ENCODE measurements around the gene XYLB.
A peak's percentile ranks its signal among the peaks of the same experiment; 100 is the strongest.

XYLB gene

DNA sequence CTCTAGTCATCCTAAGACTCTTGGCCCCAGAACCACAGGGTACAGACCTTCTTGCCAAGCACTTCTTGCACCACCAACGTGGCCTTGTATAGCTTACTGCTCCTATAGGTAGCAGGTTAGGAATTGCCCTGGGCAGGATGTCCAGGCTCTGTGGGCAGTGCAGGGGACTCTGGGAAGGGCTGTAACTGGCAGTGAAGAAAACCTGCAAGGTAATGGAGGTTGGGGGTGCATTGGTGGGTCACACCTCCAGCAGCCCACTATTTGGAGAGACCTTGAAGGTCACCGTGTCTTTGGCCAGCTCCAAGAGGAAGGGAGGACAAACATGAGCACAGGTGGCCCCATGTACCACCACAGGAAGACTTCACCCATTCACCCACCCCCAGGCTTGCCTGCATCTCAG, 21.3 kb upstream of the XYLB start:
- DNase-seq: no peak

DNA sequence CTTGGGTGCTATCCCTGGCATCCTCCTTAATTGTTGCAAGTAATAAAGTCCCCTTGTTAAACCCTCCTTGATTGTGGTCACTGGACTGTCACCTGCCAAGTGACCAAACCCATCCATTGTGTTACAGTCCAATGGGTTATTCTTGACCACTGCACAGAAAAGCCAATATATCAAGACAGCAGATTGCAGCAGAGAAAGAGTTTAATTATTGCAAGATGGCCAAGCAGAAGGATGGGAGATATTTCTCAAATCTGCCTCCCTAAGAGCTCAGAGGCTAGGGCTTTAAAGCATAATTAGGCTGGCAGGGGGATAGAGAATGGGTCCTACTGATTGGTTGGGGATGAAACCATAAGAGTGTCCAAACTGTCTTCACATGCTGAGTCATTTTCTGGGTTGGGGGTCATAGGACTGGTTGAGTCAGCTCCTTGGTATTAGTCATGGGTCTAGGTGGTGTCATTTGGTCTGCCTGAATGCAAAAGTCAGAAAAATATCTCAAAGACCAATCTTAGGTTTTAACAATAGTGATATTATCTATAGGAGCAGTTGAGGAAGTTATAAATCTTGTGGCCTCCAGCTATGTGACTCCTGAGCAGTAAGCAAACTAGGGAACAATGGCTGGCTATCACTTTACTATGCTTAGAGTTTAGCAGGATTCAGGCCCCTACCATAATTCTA, 19.1 kb upstream of the XYLB start:
- DNase-seq: no peak

DNA sequence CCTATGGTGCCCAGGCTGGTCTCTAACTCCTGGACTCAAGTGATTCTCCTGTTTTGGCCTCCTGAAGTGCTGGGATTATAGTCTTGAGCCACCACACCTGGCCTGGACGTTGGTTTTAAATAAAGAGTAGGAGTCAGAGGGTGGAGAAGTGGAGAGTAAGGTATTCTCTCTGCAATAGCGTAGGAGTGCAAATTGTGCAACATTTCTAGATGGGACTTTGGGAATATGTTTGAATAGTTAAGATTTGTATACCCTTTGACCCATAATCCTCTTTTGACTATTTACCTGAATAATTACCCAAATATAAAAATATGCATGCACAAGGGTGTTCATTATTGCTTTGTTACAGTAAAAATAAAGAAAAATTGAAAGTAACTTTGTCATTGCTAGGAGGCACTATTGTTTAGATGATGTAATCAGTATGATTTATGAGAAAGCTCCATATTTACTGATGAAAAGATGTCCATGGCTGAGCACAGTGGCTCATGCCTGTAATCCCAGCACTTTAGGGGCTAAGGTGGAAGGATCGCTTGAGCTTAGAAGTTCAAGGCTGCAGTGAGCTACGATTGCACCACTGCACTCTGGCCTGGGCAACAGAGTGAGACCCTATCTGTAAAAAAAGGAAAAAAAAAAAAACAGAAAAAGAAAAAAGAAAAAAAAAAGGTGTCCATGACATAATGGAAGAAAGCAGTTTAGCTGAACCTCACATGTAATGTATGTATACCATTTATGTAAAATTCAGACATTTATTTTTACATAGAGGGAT, 15.1 kb upstream of the XYLB start:
- DNase-seq: no peak

DNA sequence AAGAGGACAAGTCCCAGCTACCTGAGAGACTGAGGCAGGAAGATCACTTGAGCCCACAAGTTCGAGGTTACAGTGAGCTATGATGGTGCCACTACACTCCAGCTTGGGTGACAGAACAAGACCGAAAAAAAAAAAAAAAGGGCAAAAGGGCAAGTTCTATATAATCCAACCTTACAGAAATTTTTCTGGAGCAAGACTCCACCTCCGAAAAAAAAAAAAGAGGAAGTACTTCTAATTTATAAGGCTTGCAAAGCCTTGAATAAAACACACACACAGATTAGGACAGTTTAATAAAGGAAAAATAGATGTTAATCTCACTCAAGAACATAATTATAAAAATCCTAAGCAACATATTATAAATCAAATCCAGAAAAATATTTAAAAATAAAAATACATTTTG, 14.4 kb upstream of the XYLB start:
- DNase-seq: peak; percentile 25

DNA sequence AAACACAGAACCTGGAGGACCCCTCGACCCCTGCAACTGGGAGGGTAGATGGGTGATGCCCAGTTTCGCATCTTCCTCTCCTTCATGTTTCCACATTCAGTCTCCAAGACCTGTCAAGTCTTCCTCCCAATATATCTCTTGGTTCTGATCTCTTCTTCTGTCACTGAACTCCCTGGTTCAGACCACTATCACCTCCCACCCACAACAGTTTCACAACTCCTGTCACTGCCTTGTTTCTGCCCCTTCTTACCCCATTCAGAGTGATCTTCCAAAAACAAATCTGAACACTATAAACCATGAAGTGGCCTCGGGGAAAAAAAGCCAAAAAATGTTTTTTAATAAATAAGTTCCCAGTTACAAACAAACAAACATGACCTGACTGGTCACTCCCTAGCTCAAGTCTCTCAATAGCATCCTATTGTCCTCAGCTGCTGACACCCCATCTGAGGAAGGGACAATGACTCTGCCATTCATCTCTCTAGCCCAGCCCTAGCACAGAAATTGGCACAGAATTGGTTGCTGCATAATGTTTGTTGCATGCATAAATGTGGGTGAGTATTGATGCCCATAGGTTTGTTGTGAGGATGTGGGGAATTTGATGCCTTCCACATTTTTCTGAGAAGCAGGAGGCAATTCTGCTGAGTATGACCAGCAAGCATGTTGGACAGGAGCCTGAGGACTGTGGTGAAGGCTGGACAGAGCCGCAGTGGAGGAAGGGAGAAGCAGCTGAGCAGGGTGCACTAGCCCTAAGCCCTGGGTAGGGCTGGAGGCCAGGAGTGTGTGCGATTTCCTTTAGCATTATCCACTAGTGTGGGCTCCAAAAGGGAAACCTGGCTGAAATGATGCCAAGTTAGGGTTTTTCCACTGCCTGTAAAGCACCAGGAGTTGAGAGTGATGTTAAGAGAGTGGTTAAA, 12.2 kb upstream of the XYLB start:
- no peak for DNase-seq

DNA sequence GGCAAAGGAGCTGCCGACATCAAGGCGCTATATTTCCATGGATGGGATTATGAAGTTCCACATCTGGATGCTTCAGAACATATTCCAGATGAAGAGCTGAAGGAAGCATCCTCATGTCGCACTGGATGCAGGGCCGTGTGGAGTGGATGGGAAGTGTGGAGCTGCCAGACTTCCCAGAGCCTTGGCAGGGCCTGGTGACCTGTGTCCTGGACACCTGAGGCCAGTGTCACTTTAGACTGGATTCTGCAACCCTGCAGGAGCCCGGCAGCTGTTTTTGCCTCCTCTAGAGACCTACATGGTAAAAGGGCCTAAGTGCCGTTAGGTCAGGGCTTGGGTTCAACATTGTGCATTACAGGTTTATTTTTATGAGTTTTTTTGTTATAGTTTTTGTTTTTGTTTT, 11.3 kb upstream of the XYLB start:
- DNase-seq: no peak

DNA sequence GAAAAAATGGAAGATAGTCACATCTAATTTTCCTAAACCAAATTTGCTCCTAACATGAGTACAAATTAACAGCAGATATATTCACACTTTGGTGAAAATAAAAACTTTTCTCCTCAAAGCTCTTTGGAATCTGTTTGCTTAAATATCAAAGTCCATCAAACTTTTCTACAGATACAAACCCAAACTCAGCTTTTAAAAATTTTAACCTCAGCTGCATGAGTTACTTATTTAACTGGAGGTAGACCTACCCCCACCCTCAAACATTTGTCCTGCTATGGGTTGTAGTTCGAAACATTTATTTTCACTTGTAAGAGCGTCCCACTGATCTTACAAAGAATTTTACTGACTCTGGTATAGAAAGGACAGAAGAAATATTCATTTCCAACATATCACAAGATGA, 8.9 kb upstream of the XYLB start:
- DNase-seq: no peak

DNA sequence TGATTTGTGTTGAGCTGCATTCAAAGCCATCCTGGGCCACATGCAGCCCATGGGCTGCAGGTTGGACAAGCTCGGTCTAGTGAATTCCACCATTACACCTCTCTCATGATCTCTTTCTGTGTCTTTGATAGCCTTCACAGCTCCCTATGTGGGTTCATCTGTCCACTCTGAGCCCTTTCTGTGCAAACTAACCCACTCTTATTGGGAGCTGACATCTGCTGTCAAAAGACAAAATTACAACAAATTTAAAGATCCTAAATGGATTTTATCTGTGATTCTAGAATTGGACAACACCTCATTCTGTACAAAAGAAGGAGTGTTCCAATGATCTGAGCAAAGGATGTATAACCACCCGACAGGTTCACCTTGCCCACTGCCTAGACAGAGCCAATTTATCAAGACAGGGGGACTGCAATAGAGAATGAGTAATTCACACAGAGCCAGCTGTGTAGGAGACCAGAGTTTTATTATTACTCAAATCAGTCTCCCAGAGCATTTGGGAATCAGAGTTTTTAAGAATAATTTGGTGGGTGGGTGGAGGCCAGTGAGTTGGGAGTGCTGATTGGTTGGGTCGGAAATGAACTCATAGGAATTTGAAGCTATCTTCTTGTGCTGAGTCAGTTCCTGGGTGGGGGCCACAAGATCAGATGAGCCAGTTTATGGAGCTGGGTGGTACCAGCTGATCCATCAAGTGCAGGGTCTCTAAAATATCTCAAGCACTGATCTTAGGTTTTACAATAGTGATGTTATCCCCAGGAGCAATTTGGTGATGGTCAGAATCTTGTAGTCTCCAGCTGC, 2.6 kb upstream of the XYLB start:
- no peak for DNase-seq

DNA sequence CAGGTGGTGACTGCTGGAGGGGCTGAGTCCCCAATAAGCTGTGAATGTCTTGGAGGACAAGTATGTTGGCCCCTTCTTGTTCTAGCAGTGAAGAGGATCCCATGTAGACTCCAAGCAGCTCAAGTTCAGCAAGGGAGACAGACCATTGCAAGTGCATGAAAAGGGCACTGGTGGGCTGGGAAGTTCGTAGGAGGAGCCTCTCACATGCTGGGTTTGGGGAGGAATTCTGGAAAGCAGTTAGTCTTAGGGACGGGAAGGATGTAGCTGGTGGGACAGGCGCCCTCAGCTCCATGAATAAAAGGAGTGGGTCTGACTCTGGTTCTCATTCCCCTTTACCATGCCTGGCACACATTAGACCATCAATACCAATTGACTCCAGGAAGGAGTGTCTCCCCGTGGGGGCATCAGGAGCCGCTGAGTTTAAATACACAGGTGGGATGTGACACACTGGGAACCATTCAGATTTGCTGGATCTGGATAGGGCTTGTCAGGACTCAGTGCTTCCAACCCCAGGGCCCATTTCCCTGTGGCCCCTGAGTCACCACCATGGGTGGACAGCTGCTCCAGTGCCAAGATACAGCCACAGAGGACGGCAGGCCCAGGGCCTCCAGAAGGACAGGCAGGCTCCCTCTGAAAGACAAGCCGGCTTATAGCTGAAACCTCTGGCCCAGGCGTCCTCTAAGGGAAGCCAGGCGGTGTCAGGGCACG, 552 bp upstream of the XYLB start:
- no peak for DNase-seq

DNA sequence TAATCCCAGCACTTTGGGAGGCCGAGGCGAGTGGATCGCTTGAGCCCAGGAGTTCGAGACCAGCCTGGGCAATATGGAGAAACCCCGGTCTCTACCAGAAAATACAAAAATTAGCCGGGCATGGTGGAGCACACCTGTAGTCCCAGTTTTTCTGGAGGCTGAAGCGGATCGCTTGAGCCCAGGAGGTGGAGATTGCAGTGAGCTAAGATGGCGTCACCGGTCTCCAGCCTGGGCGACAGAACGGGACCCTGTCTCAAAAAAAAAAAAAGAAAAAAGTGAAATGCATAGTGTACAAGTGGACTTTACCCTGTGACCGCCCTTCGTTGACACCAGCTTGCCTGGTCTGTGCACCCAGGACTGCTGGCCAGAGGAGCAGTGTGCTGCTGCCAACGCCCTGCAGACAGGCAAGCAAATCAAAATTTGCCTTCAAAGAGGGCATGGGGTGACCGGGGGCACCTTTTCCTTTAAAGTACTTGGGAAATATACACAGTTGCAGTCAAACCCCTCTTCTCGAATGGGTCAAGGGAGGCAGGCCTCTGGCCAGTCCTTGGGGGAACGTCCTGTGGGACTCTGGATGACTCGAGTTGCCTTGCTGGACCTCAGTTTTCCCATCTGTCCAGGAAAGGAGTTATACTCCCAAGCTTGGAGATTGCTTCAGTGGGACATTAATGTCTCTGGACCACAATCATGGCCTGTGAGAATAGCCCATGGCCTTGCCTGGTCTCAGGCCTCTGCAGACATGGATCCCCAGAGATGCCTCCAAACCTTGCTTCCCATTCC, 1.0 kb downstream of the XYLB start:
- DNase-seq: no peak

DNA sequence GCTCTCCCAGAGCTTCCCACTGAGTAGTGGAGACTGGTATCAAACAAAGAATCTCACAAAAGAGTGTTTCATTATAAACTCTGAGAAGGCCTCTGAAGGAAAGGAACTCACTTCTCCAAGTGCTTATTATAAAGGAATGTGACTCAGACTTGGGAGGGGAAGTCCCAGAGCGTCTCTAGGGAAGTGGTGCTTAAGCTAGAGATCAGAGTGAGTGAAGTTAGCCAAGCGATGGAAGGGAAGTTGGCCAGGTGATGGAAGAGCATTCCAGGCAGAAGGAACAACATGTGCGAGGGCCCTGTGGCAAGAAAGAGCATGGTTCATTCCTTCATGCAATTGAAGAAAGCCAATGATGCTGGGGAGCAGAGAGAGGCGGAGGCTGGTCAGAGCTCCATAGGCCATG, 2.3 kb downstream of the XYLB start:
- DNase-seq: no peak

DNA sequence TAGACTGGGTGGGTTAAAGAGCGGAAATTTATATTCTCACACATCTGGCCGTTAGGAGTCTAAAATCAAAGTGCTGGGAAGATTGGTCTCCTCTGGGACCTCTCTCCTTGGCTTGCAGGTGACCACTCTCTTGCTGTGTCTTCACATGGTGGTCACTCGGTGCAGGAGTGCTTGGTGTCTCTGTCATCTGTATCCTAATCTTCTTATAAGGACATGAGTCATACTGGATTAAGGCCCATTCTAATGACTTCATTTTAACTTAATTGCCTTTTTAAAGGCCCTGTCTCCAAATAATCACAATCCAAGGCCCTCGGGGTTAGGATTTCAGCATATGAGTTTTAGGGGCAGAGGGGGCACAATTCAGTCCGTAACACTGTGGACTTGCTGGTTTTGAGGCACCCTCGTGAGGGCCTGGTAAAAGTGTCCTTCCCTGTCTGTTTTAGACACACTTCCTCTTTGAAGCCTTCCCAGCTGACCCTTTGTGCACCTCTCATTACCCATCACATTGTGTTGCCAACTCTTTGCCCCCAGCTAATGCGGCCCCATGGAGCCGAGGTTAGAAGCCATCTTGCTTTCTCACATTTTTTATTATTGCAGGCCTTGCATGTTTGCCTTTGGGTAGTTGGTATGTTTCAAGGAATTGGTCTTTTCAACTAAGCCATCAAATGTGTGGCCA, 3.2 kb downstream of the XYLB start:
- DNase-seq: no peak

DNA sequence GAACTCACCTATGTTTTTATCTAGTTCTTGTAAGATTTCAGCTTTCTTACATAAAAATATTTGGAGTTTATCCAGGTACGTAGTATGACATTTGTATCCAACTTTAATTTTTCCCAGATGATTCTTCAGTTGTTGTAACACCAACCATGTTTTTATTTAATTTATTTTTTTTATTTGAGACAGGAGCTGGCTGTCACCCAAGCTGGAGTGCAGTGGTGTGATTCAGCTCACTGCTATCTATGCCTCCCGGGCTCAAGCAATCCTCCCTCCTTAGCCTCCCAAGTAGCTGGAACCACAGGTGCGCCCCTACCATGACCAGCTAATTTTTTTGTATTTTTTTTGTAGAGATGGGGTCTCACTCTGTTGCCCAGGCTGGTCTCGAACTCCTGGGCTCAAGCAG, 6.6 kb downstream of the XYLB start:
- DNase-seq: no peak

DNA sequence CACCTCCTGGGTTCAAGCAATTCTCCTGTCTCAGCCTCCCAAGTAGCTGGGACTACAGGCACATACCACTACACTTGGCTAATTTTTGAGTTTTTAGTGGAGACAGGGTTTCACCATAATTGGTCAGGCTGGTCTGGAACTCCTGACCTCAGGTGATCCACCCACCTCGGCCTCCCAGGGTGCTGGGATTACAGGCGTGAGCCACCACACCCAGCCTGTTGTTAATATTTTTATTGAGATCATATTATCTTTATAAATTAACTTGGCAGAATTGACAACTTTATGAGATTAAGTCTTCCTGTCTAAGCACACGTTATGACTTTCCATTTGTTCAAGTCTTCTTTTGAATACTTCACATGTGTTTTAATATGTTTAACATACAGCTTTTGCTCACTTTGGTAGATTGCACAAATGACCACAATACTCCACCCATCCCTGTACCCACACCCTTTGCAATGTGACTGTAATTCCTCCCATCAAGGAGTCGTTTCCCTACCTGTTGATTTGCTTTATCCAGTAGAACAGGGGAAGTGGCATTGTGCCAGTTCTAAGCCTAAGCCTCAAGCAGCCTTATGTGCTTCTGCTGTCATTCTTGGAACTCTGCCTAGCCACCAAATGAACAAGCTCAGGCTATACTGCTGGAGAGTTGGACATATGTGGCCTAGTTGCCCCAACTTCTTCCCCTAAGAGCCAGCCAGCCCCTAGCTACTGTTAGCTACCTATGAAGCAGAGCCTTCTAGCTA, 8.2 kb downstream of the XYLB start:
- peak; percentile 58 for DNase-seq

DNA sequence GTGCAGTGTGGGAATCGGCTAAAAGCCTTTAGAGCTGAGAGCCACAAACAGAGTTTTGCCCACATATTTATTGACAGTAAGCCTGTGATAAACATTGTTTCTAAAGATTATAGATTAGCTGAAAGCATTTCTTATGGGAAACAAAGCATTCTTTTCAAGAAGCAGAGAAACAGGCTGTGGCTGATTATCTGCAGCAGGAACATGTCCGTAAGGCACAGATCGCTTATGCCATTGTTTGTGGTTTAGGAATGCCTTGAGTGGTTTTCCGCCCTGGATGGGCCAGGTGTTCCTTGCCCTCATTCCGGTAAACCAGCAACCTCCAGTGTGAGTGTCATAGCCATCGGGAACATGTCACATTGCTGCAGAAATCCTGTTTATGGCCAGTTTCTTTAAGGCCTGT, 12.5 kb downstream of the XYLB start:
- no peak for DNase-seq

DNA sequence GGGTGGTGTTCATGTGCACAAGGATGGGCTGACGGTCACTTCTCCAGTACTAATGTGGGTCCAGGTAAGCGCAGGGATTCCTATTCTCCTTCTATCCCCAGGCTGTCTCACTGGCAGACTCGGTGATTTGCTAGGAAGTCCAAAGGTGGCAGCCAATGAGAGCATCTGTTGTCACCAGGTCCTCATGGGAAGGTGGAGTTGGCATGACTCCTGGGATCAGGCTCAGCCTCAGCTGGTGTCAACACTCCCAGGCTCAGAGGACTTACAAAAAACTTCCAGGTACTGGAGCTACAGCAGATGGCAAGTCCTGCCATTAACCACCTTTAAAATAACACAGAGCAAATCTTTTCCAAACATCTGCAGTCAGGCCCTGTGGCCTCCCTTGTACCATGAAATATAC, 13.8 kb downstream of the XYLB start:
- no peak for DNase-seq

DNA sequence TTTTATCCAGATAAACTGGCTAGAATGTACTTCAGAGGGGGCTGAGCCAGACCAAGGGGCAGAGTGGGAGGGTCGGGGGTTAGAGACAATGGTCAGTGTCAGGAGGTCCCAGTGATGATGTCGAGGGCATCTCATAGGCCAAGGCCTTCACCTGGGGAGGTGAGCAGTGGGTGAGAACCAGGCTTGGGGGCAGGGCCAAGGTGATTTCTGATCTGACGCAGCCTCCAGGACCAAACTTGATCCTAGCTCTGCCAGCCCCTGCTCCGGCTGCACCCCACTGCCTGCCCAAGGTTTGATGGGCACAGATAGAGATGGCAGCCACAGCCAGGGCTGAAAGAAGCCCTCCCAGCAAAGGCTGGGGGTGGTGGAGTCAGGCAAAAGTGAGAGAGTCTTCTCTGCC, 14.9 kb downstream of the XYLB start:
- no peak for DNase-seq

DNA sequence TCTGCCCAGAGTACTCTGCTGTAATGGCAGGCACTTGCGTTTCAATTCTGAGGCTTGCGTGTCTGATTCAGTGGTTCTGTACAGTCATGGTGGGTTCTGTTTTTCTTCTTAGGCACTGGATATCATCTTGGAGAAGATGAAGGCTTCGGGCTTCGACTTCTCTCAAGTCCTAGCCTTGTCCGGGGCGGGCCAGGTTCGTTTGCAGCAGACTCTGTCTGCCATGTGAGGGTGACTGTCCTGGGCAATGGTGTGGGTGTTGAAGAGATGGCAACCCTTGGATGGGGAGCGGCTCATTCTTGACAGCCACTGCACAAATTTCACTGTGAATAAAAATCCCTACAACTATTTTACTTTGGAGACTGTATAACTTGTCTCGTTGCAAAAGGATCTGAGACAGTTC, 16.2 kb downstream of the XYLB start:
- no peak for DNase-seq

DNA sequence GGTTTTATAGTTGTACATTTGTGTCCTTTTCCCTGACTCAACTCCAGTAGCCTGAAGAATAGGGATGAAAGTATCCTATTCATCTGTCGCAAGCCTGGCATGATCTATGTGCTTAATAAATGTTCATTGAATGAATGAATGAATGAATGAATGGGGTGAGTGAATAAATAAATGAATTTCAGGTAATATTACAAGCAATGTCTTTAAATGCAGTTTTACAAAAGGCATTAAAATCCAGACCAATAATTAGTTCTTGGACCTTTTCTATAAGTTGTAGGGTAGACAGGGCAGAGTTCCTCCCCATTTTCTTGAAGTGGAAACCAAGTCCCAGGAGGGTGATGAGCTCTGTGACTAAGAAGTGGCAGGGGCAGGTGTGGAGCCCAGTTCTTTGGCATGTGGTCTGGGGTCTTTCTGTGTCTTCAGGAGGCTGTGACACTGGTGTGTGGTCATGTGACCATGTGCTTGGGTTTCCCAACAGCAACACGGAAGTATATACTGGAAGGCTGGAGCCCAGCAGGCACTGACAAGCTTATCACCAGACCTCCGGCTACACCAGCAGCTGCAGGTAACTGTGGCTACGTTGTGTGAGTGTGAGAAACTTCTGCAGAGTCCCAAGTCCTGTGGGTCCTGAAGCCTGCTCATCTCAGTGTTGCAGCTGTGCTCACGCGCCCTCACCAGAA, 18.3 kb downstream of the XYLB start:
- DNase-seq: no peak
